Testis (tissue), 2 donors: Measurements from ENCODE around the gene CGNL1.

Experiments used
- CTCF ChIP-seq, 3 experiments: fragments of 450-650 bp in 2 of 3; fragments of 200-600 bp in 1 of 3; sonication (generic) in 1 of 3; IDR thresholded peaks; one replicate each; pipeline ENCODE4 v1.5.1; 2016 to 2019; ENCODE audit warnings: antibody characterized with exemption in 3 of 3, mild to moderate bottlenecking in 2 of 3, moderate library complexity in 1 of 3
- POLR2A ChIP-seq: fragments of 450-650 bp; IDR thresholded peaks from one replicate; pipeline ENCODE4 v1.6.1; 2017; ENCODE audit warnings: antibody characterized with exemption, mild to moderate bottlenecking, moderate library complexity

GRCh38 chr15:57528940-57529565 is 152.7 kb downstream of the CGNL1 start:
- TF ChIP-seq CTCF (IDR thresholded peaks at IDR 0.05): no peak
- TF ChIP-seq POLR2A: no peak
